Choroid plexus epithelial cell (primary cell): Measurements from ENCODE around the gene SYTL3.

Source experiments
- DNase-seq: peaks from one replicate; pipeline ENCODE4 v3.0.0-alpha.2; 2010; ENCODE audit warnings: low read depth
- H3K4me3 ChIP-seq: 2 replicates; pipeline ENCODE4 v1.5.1; 2011; ENCODE audit warnings: low read depth, mild to moderate bottlenecking, control low read depth, low read length, moderate library complexity
- TF ChIP-seq, protein P1 (sequence below): conservative IDR thresholded peaks from 2 replicates; pipeline ENCODE4 v1.5.1; 2011; ENCODE audit warnings: low read depth, mild to moderate bottlenecking, control low read depth, inconsistent platforms, low read length, moderate library complexity

Gene SYTL3

DNA sequence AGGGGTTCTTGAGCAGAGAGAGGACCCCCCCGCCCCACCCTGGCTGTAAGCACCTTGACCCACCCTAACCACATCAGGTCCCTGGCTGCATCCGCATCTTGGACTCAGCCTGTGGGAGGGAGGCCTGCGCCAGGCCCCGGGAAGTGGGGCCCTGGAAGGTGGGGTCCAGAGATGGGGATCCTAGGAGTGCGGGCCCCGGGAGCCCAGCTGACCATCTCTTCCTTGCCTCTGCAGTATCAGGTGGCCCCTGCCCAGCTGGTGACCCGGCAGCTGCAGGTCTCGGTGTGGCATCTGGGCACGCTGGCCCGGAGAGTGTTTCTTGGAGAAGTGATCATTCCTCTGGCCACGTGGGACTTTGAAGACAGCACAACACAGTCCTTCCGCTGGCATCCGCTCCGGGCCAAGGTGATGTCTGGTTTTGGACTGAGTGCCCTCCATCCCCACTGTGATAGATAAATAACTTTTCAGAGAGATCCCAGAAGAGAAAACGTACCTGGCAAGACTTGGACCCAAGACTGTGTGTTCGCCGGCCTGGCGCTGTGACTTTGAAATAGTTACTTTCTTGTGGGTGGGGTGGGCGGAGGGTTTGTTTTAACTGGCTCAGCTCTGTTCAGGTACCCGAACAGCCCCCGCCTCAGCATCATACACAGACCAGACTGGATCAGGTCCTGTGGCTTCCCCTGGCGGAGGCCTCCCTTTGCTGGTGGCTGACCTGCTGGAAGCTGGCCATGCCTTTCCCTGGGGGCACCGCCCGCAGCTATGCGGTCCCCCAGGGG, 107.3 kb downstream of the SYTL3 start:
- no peak for DNase-seq
- TF ChIP-seq, protein P1, sequence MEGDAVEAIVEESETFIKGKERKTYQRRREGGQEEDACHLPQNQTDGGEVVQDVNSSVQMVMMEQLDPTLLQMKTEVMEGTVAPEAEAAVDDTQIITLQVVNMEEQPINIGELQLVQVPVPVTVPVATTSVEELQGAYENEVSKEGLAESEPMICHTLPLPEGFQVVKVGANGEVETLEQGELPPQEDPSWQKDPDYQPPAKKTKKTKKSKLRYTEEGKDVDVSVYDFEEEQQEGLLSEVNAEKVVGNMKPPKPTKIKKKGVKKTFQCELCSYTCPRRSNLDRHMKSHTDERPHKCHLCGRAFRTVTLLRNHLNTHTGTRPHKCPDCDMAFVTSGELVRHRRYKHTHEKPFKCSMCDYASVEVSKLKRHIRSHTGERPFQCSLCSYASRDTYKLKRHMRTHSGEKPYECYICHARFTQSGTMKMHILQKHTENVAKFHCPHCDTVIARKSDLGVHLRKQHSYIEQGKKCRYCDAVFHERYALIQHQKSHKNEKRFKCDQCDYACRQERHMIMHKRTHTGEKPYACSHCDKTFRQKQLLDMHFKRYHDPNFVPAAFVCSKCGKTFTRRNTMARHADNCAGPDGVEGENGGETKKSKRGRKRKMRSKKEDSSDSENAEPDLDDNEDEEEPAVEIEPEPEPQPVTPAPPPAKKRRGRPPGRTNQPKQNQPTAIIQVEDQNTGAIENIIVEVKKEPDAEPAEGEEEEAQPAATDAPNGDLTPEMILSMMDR: no peak

DNA sequence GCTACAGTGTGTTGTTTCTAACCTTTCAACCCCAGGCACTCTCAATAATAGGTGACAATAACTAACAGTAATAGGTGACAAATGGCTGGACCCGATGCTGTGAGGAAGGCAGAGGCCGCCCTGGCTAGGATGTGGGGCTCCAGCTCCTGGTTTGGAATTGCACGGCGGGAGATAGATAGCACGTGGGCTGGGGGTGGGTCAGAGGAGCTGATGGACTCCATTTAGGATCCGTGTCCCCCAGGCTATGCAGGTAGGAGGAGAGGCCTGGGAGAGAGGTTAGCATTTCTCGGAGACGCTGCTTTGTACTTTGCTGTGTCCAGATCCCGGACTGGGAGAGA, 107.9 kb downstream of the SYTL3 start:
- no peak overlapping the region for H3K4me3 ChIP-seq
- TF ChIP-seq, protein P1: no peak
- DNase-seq: no peak

More for the DNA sequence above, 107.3 kb downstream of the SYTL3 start:
- no peak overlapping the region for H3K4me3 ChIP-seq

DNA sequence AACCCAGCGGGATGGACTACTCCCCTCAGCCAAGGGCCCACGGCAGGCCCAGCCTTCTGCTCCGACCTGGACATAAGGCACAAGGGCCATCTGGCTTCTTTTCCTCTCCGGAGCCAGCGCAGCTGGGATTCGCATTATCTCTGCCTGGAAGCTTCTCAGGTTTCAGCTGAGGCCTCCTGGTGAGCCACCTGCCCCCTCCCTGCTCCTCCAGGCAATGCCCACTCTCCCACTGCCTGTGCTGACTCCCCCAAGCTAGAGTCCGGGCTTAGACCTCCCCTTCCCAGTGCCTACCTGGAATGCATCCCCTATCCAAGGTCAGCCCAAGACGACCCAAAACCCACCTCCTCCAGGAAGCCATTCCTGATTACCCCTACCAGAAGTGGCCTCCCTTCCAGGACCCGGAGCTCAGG, 108.6 kb downstream of the SYTL3 start:
- H3K4me3 ChIP-seq: no peak overlapping the region
- DNase-seq: peak; percentile 63
- TF ChIP-seq, protein P1: no peak

DNA sequence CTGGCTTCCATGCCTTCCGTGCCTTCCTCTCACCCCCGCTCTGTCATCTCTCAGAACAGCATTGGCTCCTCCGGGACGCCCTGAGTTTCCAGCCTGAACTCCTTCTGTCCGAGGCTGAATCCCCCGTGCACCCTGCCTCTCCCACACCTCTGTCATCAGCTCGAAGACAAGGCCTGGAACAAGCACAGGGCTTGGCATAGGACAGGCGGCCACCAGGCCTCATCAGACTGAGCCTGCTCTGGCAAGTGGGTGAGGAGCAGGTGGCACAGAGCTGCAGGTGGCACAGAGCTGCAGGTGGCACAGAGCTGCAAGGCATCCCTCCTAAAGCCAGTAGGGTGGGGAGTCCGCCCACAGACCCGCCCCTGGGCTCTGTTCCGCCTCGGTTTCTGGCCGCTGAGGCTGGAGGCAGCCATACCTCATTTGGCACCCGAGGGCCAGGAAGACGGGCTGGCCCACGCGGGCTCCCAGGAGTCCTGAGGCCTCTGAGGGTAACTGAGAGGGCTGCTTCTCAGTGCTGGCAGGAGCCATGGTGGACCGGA, 109.2 kb downstream of the SYTL3 start:
- DNase-seq: no peak
- TF ChIP-seq, protein P1: no peak
- H3K4me3 ChIP-seq: no peak overlapping the region

DNA sequence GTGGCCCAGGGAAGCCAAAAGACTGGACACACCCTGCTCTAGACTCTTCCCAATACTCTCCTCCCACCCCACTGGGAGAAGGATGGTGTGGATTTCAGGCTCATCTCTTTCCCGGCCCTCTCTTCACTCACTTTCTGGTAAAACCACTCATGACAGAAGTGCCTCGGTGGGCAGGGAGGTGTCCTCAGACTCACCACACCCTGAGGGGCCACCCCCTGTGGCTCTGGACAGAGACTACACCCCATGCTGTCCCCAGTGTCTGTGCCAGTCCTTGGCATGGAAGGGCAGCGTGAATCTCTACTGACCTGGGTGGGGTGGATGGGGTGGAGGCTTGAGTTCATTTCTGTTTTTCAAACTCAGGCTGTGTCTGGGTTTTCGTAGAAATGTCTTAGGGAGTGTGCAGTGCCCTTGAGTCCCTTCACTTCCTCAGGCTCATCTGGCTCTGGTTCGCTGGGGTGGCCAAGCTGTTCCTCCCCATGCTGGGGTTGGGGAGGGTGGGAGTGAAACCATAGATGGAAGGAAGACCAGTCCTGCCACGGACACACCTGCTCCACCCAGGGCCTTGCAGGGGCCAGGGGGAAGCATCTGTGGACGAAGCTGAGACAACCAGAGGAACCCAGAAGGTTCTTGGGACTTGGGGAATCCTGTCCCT, 110.2 kb downstream of the SYTL3 start:
- TF ChIP-seq, protein P1: no peak
- DNase-seq: no peak
- H3K4me3 ChIP-seq: no peak overlapping the region

DNA sequence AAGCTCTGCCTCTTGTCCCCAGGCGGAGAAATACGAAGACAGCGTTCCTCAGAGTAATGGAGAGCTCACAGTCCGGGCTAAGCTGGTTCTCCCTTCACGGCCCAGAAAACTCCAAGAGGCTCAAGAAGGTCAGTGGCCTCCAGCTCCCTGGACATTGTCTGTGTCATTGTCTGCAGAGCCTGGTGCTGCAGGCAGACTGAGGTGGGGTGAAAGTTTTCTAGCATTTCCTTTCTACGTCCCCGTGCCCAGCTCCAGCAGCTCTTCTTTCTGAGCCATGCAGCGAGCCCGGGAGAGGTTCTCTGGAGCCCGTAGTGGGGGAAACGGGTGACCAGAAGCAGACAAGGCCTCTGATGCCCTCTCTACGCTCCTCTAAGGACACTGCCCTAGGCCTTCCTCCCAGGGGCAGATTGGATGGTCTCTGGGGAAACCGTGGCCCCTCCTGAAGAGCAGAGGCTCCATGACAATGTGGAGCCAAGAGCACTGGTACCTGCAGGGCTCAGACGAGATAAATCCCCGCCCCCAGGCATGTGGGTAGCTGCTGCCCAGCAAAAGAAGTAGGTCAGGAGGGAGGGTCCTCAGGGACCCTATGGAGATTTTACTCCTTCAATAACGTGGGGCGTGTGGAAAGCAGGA, 110.9 kb downstream of the SYTL3 start:
- TF ChIP-seq, protein P1: no peak
- DNase-seq: no peak
- H3K4me3 ChIP-seq: no peak overlapping the region
